HG03457 (cell line): ENCODE measurements around the gene SRRD.
"Not testable (repeated sequence)": the region's sequence is repeated elsewhere in the genome, so short reads cannot be mapped to it uniquely, and the experiment has no call there.

Experiments used
- ATAC-seq: cut with Tn5 transposase; IDR thresholded peaks from one replicate; pipeline ENCODE4 v1.9.1; 2021; ENCODE audit warnings: moderate number of reproducible peaks; ENCODE audit not compliant: unreplicated experiment

Gene SRRD, protein sequence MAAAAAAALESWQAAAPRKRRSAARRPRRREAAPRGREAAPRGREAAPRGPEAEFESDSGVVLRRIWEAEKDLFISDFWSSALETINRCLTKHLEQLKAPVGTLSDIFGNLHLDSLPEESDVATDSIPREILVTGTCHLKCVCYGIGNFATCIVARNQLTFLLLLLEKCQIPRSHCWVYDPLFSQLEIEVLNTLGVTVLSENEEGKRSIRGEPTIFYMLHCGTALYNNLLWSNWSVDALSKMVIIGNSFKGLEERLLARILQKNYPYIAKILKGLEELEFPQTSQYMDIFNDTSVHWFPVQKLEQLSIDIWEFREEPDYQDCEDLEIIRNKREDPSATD

DNA sequence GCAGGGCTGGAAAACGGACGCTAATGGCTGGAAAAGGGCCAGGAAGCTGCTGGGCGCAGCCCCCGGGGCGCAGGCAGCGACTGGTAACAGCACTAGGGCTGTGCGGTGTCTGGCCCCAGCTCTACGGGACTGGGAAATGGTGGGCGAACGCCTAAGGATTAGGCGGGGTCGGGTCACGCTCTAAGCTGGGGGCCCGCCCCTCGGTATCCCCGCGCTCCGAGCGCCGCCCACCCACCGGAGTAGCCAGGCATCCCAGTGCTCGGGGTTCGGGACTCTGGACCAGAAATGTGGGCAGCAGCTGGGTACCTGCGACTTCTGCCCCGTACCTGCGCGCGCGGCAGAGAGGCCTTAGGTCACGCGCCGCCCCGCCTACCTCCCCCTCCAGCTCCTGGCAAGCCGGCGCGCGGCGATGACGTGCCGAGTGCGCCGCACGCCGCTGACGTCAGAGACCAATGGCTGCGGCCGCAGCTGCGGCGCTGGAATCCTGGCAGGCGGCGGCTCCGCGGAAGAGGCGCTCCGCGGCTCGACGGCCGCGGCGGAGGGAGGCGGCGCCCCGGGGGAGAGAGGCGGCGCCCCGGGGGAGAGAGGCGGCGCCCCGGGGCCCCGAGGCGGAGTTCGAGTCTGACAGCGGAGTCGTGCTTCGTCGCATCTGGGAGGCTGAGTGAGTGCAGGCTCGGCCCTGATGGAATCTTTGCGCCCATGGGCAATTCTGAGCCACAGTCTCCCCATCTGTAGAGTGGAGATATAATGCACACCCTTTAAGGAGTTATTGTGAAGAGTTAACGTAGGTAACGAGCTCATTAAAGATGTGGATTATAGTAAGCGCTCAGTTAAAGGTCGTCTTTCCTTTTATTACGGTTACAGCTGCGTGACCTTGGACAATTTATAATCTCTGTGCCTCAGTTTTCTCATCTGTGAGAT is at the start of gene SRRD, which contains the start of gene HPS4:
Gene SRRD (plus strand): TSS at position 439 of the 921 bp plus-strand sequence. CDS start 14 bp downstream, at position 453.
Gene HPS4 (minus strand): TSS at position 345 of the 921 bp plus-strand sequence. CDS start 2,021 bp downstream, outside the sequence.
- peak; percentile 38 for ATAC-seq

- no peak for ATAC-seq
Observed at GRCh38 chr22:26435327-26436093, 48.2 kb upstream of the SRRD start.

- no peak for ATAC-seq
Observed at GRCh38 chr22:26436903-26437515, 46.7 kb upstream of the SRRD start.

GRCh38 chr22:26437694-26438392 is 45.8 kb upstream of the SRRD start:
- no peak for ATAC-seq

- not testable (repeated sequence) for ATAC-seq
Observed at GRCh38 chr22:26438776-26439175, 44.9 kb upstream of the SRRD start.

GRCh38 chr22:26439559-26439958 is 44.1 kb upstream of the SRRD start:
- ATAC-seq: no peak

DNA sequence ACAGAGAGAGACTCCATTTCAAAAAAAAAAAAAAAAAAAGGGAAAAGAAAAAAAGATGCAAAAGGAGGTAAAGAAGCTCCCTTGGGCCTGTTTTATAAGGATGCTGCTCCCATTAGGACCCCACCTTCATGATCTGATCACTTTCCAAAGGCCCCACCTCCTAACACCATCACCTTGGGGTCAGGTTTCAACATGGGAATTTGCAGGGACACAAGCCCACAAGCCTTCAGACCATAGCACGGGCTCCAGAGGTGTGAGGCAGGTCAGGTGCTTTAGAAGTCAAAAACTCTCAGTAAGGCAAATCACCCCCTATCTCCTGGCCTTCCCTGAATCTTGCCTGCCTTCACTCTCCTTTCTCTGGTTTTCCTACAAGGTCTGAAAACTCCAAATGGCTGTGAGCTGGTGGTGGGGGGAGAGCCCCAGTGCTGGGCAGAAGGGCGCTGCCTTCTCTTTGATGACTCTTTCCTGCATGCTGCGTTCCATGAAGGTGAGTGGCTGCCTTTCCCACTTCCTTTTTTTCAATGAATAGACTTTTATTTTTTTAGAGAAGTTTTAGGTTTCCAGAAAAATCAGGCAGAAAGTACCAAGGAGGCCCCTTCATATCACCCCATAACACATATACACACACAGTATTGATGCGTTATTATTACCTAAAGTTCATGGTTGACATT is 41.5 kb upstream of the SRRD start:
- no peak for ATAC-seq

DNA sequence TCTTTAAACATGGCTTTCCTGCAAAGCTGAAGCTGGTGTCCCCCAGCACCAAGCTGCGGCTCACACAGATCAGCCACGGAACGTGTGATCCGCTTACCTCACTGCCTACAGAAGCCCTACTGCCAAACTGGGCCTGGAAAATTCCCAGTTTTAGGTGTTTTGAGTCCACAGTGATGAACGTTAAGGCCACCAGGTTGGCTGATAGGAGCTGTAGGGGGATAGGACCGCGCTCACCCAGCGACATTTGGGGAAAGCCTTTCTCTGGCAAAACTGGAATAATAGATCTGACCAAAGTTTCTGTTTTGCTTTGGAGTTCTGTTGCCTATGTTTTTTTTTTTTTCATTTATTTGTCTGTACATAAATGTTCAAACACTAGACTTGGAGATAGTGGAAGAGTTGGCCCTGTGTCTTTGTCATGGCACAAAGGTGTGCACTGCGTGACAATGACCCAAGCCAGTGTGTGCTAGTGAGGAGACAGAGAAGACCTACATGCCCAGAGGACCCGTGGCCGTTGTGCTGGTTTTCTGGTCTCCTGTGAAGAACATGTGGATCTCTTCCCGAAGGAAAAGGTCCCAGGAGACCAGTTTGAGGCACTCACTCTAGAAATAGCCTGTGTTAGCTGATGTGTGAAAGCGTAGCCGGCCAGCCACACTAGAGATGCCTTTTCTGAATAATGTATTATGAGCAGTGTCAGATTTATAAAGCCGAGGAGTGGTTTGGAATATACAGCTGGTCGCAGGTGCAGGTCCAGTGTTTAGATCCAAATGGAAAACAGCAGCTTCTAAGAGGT is 39.6 kb upstream of the SRRD start:
- ATAC-seq: no peak

DNA sequence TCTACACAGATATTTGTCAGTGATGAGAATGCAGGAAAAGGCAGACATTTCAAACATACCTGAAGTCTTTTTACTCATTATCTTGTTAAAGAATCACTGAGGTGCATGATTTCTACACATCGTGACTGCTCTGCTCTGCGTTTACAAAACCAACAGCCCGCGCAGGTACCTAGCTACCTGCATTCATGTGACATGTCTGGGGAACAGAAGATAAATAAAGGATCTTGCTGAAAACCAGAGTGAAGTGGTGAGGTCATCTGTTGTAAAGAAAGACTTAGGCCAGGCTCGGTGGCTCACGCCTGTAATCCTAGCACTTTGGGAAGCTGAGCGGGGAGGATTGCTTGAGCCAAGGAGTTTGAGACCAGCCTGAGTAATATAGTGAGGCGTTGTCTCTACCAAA is 38.9 kb upstream of the SRRD start:
- no peak for ATAC-seq

DNA sequence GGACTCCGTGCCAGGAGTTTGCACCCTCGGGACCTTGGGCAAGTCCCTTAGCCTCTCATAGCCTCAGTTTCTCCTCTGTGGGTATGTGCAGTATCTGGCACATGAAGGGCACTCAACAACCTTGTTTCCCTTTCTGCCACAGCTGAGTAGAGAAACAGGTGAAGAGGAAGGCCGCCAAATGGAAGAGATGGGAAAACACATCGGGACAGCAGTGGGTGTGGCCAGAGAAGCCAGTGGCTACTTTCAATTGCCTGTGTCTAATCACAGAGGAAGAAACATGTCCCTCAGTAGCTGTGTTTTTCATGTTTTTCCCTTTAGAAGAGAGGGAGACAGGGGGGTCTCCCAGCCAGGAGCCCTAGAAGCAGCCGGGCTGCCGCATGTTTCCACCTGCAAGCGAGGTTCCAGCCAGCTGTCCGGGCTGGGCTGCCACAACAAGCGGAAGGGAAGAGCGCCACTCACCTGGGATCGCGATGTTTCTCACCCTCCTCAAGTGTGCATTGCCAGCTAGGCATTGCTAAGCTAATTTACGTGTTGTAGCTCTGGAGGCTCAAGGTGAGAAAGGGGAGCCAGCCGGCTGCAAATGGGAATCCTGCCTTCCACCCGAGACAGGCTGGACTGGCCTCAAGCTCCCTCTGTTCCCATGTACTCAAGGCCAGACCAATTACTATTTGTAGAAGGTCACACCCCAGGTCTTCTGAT is 38.0 kb upstream of the SRRD start:
- ATAC-seq: no peak

GRCh38 chr22:26446808-26447515 is 36.7 kb upstream of the SRRD start:
- ATAC-seq: no peak

GRCh38 chr22:26447584-26448329 is 35.9 kb upstream of the SRRD start:
- ATAC-seq: no peak

DNA sequence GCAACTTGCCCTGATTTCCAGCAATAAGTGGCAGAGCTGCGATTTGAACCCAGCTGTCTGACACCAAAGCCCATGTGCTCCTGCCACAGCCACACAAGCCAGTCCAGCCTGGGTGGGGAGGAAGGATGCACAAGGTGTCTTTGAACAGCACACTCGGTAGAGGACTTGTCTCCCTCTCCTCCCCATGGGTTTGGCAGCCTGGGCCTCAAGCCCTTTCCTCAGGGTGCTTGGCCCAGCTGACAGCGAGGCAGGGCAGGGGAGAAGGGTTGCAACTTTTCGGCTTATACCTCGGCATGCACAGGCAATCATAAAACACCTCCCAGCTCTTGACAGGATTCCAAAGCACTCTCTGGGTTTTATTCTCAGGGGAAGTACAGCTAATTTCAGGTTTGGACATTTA is 35.3 kb upstream of the SRRD start:
- no peak for ATAC-seq

GRCh38 chr22:26448941-26449340 is 34.7 kb upstream of the SRRD start:
- no peak for ATAC-seq

- ATAC-seq: no peak
Observed at GRCh38 chr22:26450453-26451185, 33.1 kb upstream of the SRRD start.
